Measurements from ENCODE around the gene FAM50A. TPM values are rescaled to one million over a fixed set of nuclear protein-coding genes. Genes with fewer than 3 reads are reported as not detected.

FAM50A gene
- total RNA-seq, 1 experiment from 2014 or later, result 57.4 TPM

DNA sequence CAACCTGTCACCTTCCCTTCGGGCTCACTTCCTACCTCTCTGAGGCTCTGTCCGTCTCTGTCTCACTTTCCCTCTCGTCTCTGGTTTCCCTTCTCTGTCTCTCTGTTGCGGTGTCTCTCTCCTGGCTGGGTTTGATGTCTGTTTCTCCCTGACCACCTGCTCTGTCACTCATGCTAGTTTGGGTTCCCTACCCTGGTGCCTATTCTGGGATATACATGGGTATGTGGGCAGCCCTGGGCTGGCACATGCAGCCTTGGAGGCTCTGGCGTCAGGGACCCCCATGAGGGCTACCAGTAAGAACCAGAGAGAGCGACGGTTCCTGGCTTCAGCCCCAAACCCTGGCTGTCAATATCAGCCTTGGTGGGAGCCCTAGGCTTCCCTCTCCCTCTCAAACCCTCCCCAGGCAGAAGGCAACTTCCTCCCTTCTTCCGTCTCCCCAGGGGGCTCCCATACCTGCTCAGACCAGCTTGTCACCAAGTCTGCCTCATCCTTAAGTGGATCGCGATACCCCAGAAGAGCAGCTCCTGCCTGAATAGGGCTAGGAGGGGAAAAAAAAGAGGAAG is 35.2 kb upstream of the FAM50A start:
- H3K4me2 ChIP-seq (ENCODE audit: insufficient read depth, insufficient read length, low read length), result peak overlapping the region; percentile 20
- Mint-ChIP-seq H3K4me3 (peak overlapping the region; percentile 47 to 68), H3K9me3 (peaks cover 56 to 67% of the 10 kb centered on the region in 2 experiments), H3K36me3 (ENCODE audit: insufficient read depth in 1 of 3, low read depth in 3 of 3) (peaks cover 15 to 22% (median 16%) of the 10 kb centered on the region in 3 experiments), H3K4me1 (peaks cover 10 to 15% of the 10 kb centered on the region in 2 experiments), H3K27ac (peak overlapping the region in 1 of 3 experiments; percentile 66; a peak in 1 of 7 replicates), H3K27me3 (ENCODE audit: low read depth) (no peaks in the 10 kb centered on the region)
- H3K9me3 ChIP-seq (ENCODE audit: control insufficient read depth, low read depth, low read length), result peaks cover 21% of the 10 kb centered on the region
- H3K4ac ChIP-seq (ENCODE audit: low read depth, low read length), result no peak overlapping the region
- WGBS (ENCODE audit: extremely low coverage, insufficient read length, low lambda C conversion rate), result no CpG with 5 or more reads among the region's 10 CpGs
- no peak overlapping the region for H4K91ac ChIP-seq (ENCODE audit: insufficient read length, low read depth, low read length)
- H3K79me1 ChIP-seq (ENCODE audit: insufficient read depth, low read depth, low read length, poor library complexity, severe bottlenecking), result no peaks in the 10 kb centered on the region
- no peak overlapping the region for H3K18ac ChIP-seq (ENCODE audit: insufficient read length, low read depth, low read length)
- no peaks in the 10 kb centered on the region for H3K27me3 ChIP-seq (ENCODE audit: insufficient read depth, low read length)
- H2BK15ac ChIP-seq (ENCODE audit: low read depth, low read length), result no peak overlapping the region
- no peak for DNase-seq
- H3K79me2 ChIP-seq (ENCODE audit: insufficient read depth, low read length), result no peaks in the 10 kb centered on the region
- no peak overlapping the region for H3K23ac ChIP-seq (ENCODE audit: insufficient read length, low read depth, low read length)
- no peaks in the 10 kb centered on the region for H3K4me1 ChIP-seq (ENCODE audit: insufficient read depth, low read length)
- no peak overlapping the region for H3T11ph ChIP-seq (ENCODE audit: low read length)
- no peak overlapping the region for H4K5ac ChIP-seq (ENCODE audit: insufficient read length, low read depth, low read length)
- no peaks in the 10 kb centered on the region for H4K20me1 ChIP-seq (ENCODE audit: control insufficient read depth, insufficient read depth, insufficient read length)
- H3K9ac ChIP-seq (ENCODE audit: extremely low read depth, insufficient read length, low read length), result no peak overlapping the region
- H2BK120ac ChIP-seq (ENCODE audit: low read depth, low read length, poor library complexity, severe bottlenecking), result no peak overlapping the region
- H2BK12ac ChIP-seq (ENCODE audit: insufficient read length, low read depth, low read length), result no peak overlapping the region
- H3K27ac ChIP-seq (ENCODE audit: insufficient read length, low read depth, low read length), result no peak overlapping the region
- H2BK20ac ChIP-seq (ENCODE audit: low read depth, low read length, poor library complexity, severe bottlenecking), result no peak overlapping the region
- H3K56ac ChIP-seq (ENCODE audit: insufficient read length, low read depth, low read length), result no peak overlapping the region
- H2AFZ ChIP-seq (ENCODE audit: low read length), result no peak overlapping the region
- H3K14ac ChIP-seq (ENCODE audit: insufficient read depth, low read length), result no peak overlapping the region
- no peak for TF ChIP-seq CTCF (conservative IDR thresholded peaks at IDR 0.05)
- H3K23me2 ChIP-seq (ENCODE audit: insufficient read length, low read depth, low read length, poor library complexity, severe bottlenecking), result peaks cover 4% of the 10 kb centered on the region
- H4K8ac ChIP-seq (replicated peaks; ENCODE audit: insufficient read length, low read depth, low read length), result no peak overlapping the region
- no peak overlapping the region for H2BK5ac ChIP-seq (ENCODE audit: insufficient read length, low read length)
- H2AK5ac ChIP-seq (ENCODE audit: insufficient read length, low read length), result no peak overlapping the region
